Large intestine (tissue), 3 donors: ENCODE measurements around the gene SDHAF3. TPM values are rescaled to one million over a fixed set of nuclear protein-coding genes. Genes with fewer than 3 reads are reported as not detected.

Source experiments
- DNase-seq, 2 donors: peaks; one replicate each; pipeline versions ENCODE4 v3.0.0 to v3.0.0-alpha.2; 2013
- H3K27ac ChIP-seq: one replicate; pipeline ENCODE4 v1.5.1; 2013; ENCODE audit warnings: low read length
- H3K27me3 ChIP-seq: 2 replicates; pipeline ENCODE4 v1.6.1; 2013; ENCODE audit warnings: low read length; ENCODE audit not compliant: control insufficient read depth, insufficient read depth
- H3K36me3 ChIP-seq: 2 replicates; pipeline ENCODE4 v1.6.1; 2013; ENCODE audit warnings: low read length; ENCODE audit not compliant: control insufficient read depth, insufficient read depth
- H3K4me1 ChIP-seq: one replicate; pipeline ENCODE4 v1.6.1; 2013; ENCODE audit warnings: low read length; ENCODE audit not compliant: control insufficient read depth, insufficient read depth
- H3K4me3 ChIP-seq: one replicate; pipeline ENCODE4 v1.5.1; 2013; ENCODE audit warnings: low read length
- H3K9me3 ChIP-seq: one replicate; pipeline ENCODE4 v1.6.1; 2013; ENCODE audit warnings: mild to moderate bottlenecking, low read depth, low read length, moderate library complexity; ENCODE audit not compliant: control insufficient read depth
- WGBS: methylation state at CpG from one replicate; pipeline ENCODE4 v1.1.5; 2013; ENCODE audit warnings: low lambda C conversion rate; ENCODE audit not compliant: insufficient coverage; 5-methylcytosine and 5-hydroxymethylcytosine counted together
- polyA plus RNA-seq: library from polyadenylated mRNA; unstranded; fragments of 120-200 nt; gene quantifications from one replicate; pipeline ENCODE4 v1.2.1, GENCODE V29; 2013

The SDHAF3 gene
- polyA plus RNA-seq, 1 donor = 26.2 TPM

DNA sequence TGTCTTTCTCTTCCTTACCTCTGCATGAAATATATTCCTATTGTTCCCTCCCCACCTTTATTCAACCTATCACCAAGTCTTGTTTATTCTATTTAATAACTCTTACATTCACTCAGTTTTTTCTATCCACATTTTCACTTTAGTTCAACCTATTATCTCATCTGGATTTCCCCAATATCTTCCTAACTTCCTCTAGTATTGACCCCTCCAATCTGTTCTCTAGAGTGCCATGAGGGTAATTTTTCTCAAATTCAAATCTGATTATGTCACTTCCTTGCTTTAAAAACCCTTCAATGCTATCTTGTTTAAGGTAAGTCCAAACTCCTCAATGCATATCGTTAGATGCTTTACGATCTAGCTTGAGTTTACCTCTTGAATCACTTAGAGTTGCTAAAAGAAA, 86.5 kb downstream of the SDHAF3 start:
- Histone ChIP-seq H3K36me3 (no peaks in the 10 kb centered on the region), H3K4me1 (no peaks in the 10 kb centered on the region), H3K27me3 (no peaks in the 10 kb centered on the region), H3K27ac (no peak overlapping the region), H3K4me3 (no peak overlapping the region), H3K9me3 (no peaks in the 10 kb centered on the region)
- DNase-seq = no peak
- 76% methylated on average over 2 of the region's 2 CpGs for WGBS

- DNase-seq = no peak
- Histone ChIP-seq H3K4me3 (no peak overlapping the region), H3K27me3 (no peaks in the 10 kb centered on the region), H3K4me1 (no peaks in the 10 kb centered on the region), H3K9me3 (no peaks in the 10 kb centered on the region), H3K36me3 (no peaks in the 10 kb centered on the region), H3K27ac (no peak overlapping the region)
- WGBS = 86% methylated on average over 2 of the region's 3 CpGs
These were observed 87.3 kb downstream of the SDHAF3 start for GRCh38 chr7:97204821-97205220.

DNA sequence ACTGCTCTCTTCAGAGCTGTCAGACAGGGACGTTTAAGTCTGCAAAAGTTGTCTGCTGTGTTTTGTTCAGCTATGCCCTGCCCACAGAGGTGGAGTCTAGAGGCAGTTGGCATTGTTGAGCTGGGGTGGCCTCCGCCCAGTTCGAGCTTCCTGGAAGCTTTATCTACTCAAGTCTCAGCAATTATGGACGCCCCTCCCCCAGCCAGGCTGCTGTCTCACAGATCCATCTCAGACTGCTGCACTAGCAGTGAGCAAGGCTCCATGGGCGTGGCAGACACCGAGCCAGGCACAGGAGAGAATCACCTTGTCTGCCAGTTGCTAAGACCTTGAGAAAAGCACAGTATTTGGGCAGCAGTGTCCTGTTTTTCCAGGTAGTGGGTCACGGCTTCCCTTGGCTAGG, 98.1 kb downstream of the SDHAF3 start:
- DNase-seq = peak in 1 of 2 donors; percentile 3
- no CpG with 5 or more reads among the region's 7 CpGs for WGBS

DNA sequence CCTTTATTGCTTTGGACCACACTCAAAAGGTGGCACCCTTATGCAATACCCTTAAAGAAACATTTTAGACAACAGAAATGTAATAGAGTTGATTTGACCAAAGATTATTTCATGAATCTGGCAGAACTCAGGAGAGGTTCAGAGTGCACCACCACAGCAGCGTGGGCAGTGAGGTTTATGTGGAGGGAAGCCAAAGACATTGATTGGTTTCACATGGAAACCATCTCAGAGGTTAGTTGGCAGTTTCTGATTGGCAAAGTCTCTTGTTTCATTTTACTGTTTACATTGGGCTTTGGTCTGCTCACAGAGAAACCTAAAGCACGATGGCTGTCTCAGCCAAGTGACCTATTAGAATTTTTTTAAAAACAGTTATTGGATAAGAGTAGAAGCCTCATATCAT, 101.3 kb downstream of the SDHAF3 start:
- no peaks in the 10 kb centered on the region for H3K36me3 ChIP-seq
- no peaks in the 10 kb centered on the region for H3K27me3 ChIP-seq
- H3K4me1 ChIP-seq = no peaks in the 10 kb centered on the region
- no peak overlapping the region for H3K27ac ChIP-seq
- H3K4me3 ChIP-seq = no peak overlapping the region
- DNase-seq = no peak
- no peaks in the 10 kb centered on the region for H3K9me3 ChIP-seq
- WGBS = no CpG with 5 or more reads among the region's 2 CpGs

More for the DNA sequence above, 98.1 kb downstream of the SDHAF3 start:
- no peak overlapping the region for H3K4me3 ChIP-seq
- no peaks in the 10 kb centered on the region for H3K36me3 ChIP-seq
- no peak overlapping the region for H3K27ac ChIP-seq
- no peaks in the 10 kb centered on the region for H3K27me3 ChIP-seq
- no peaks in the 10 kb centered on the region for H3K4me1 ChIP-seq
- no peaks in the 10 kb centered on the region for H3K9me3 ChIP-seq

- Histone ChIP-seq H3K27ac (no peak overlapping the region), H3K27me3 (no peaks in the 10 kb centered on the region), H3K4me1 (no peaks in the 10 kb centered on the region), H3K36me3 (no peaks in the 10 kb centered on the region), H3K9me3 (no peaks in the 10 kb centered on the region), H3K4me3 (no peak overlapping the region)
- WGBS = 78% methylated on average over 2 of the region's 2 CpGs
- DNase-seq = no peak
These were observed 101.7 kb downstream of the SDHAF3 start for GRCh38 chr7:97219237-97219636.

DNA sequence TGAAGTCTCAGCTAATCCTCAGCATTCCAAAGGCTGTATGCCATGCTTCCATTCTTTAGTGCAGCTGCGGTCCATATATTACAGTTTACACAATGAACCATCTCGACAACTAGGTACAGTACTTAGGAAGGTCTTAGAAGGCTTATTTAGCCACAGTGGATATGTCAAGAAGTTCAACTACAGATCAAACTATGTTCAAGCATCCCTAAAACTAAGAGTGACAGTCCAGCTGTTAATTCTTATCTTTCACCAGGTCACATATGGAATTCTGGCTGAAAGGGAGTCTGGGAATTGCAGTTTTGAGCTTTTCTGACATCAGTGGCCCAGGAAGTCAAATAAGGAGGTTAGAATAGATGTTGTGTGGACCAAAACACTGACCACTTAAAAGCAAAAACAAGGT, 106.8 kb downstream of the SDHAF3 start:
- no peak overlapping the region for H3K27ac ChIP-seq
- no peaks in the 10 kb centered on the region for H3K4me1 ChIP-seq
- no peaks in the 10 kb centered on the region for H3K27me3 ChIP-seq
- H3K9me3 ChIP-seq = no peaks in the 10 kb centered on the region
- DNase-seq = no peak
- WGBS = no CpG with 5 or more reads among the region's 2 CpGs
- H3K4me3 ChIP-seq = no peak overlapping the region
- H3K36me3 ChIP-seq = no peaks in the 10 kb centered on the region

GRCh38 chr7:97226541-97226940, 109.0 kb downstream of the SDHAF3 start:
- no CpG with 5 or more reads among the region's 3 CpGs for WGBS
- Histone ChIP-seq H3K27me3 (no peaks in the 10 kb centered on the region), H3K4me3 (no peak overlapping the region), H3K9me3 (no peaks in the 10 kb centered on the region), H3K4me1 (no peaks in the 10 kb centered on the region), H3K27ac (no peak overlapping the region), H3K36me3 (no peaks in the 10 kb centered on the region)
- DNase-seq = no peak

Other genes with a start within 250 kb of the SDHAF3 start
- 0.04 TPM for gene DLX6, start 112.1 kb upstream of the SDHAF3 start, polyA plus RNA-seq
- 0.58 TPM for gene DLX5, start 92.9 kb upstream of the SDHAF3 start, polyA plus RNA-seq